GM21367 (cell line): ENCODE data around the gene AGPAT3.

Source experiments
- ATAC-seq: cut with Tn5 transposase; IDR thresholded peaks from one replicate; pipeline ENCODE4 v1.9.1; 2021; ENCODE audit not compliant: unreplicated experiment

Gene AGPAT3

GRCh38 chr21:43953021-43953420 is 88.0 kb downstream of the AGPAT3 start:
- no peak for ATAC-seq

GRCh38 chr21:43954042-43954441 is 89.0 kb downstream of the AGPAT3 start:
- ATAC-seq = no peak

- no peak for ATAC-seq
These were observed 89.9 kb downstream of the AGPAT3 start for GRCh38 chr21:43954896-43955295.

GRCh38 chr21:43956019-43956669 is 91.1 kb downstream of the AGPAT3 start:
- no peak for ATAC-seq

GRCh38 chr21:43956670-43957035 is 91.6 kb downstream of the AGPAT3 start:
- no peak for ATAC-seq

GRCh38 chr21:43957128-43957571 is 92.1 kb downstream of the AGPAT3 start:
- no peak for ATAC-seq

GRCh38 chr21:43957611-43958362 is 92.8 kb downstream of the AGPAT3 start:
- ATAC-seq = no peak

- no peak for ATAC-seq
These were observed 93.5 kb downstream of the AGPAT3 start for GRCh38 chr21:43958364-43959158.

- ATAC-seq = no peak
These were observed 94.5 kb downstream of the AGPAT3 start for GRCh38 chr21:43959231-43960116.

- no peak for ATAC-seq
These were observed 96.4 kb downstream of the AGPAT3 start for GRCh38 chr21:43961382-43961909.

GRCh38 chr21:43965911-43966585 is 101.0 kb downstream of the AGPAT3 start:
- ATAC-seq = no peak

GRCh38 chr21:43966946-43967512 is 102.0 kb downstream of the AGPAT3 start:
- no peak for ATAC-seq

- no peak for ATAC-seq
These were observed 103.0 kb downstream of the AGPAT3 start for GRCh38 chr21:43967981-43968380.

- no peak for ATAC-seq
These were observed 103.5 kb downstream of the AGPAT3 start for GRCh38 chr21:43968410-43969114.

- no peak for ATAC-seq
These were observed 104.1 kb downstream of the AGPAT3 start for GRCh38 chr21:43969115-43969444.

- no peak for ATAC-seq
These were observed 105.5 kb downstream of the AGPAT3 start for GRCh38 chr21:43970551-43970950.

- no peak for ATAC-seq
These were observed 106.4 kb downstream of the AGPAT3 start for GRCh38 chr21:43971201-43971991.

GRCh38 chr21:43971992-43972255 is 106.9 kb downstream of the AGPAT3 start:
- no peak for ATAC-seq
